K562 (cell line): ENCODE data around the gene GADD45B. TPM values are rescaled to one million over a fixed set of nuclear protein-coding genes. Genes with fewer than 3 reads are reported as not detected.
A peak's percentile ranks its signal among the peaks of the same experiment; 100 is the strongest.

Source experiments
- CREB5 ChIP-seq: fragments of 250-450 bp; sonication (Bioruptor Pico); IDR thresholded peaks from 2 replicates; pipeline ENCODE4 v1.5.0; 2020; ENCODE audit warnings: mild to moderate bottlenecking
- FOXA1 ChIP-seq: fragments of 450-650 bp; IDR thresholded peaks from 2 replicates; pipeline ENCODE4 v1.6.1; 2016; ENCODE audit warnings: mild to moderate bottlenecking, borderline replicate concordance
- GATAD2B ChIP-seq: fragments of 450-650 bp; IDR thresholded peaks from 2 replicates; pipeline ENCODE4 v1.6.1; 2017; ENCODE audit warnings: mild to moderate bottlenecking, borderline replicate concordance
- KAT7 ChIP-seq: sonication (generic); formaldehyde crosslinking; IDR thresholded peaks from 2 replicates; pipeline ENCODE4 v1.8.0; 2022; ENCODE audit warnings: missing genetic modification reagents, mild to moderate bottlenecking, borderline replicate concordance
- MYC ChIP-seq, 2 experiments: fragments of 250-450 bp in 1 of 2; sonication (Bioruptor Pico) in 1 of 2; IDR thresholded peaks; 2 replicates each; pipeline versions ENCODE4 v1.5.1 to v1.6.1; 2012 to 2021; ENCODE audit warnings: low read depth in 2 of 2, borderline replicate concordance in 1 of 2, improper control_type of control experiment in 1 of 2, low read length in 1 of 2, mild to moderate bottlenecking in 1 of 2, moderate library complexity in 1 of 2
- NRF1 ChIP-seq, 2 experiments: fragments of 450-650 bp; IDR thresholded peaks in 1 of 2; conservative IDR thresholded peaks in 1 of 2; 2 replicates each; pipeline ENCODE4 v1.6.1; 2014; ENCODE audit warnings: mild to moderate bottlenecking in 2 of 2
- RCOR1 ChIP-seq, 2 experiments: IDR thresholded peaks; 2 replicates each; pipeline ENCODE4 v1.6.1; 2012; ENCODE audit warnings: low read depth in 2 of 2, low read length in 2 of 2, borderline replicate concordance in 1 of 2, improper control_type of control experiment in 1 of 2
- ZNF318 ChIP-seq, 2 experiments: fragments of 450-650 bp; IDR thresholded peaks; 2 replicates each; pipeline ENCODE4 v1.6.1; 2016; ENCODE audit warnings: mild to moderate bottlenecking in 2 of 2, borderline replicate concordance in 1 of 2, low read depth in 1 of 2, moderate library complexity in 1 of 2
- ZNF655 ChIP-seq: fragments of 250-450 bp; sonication (Bioruptor Pico); IDR thresholded peaks from 2 replicates; pipeline ENCODE4 v1.5.0; 2021
- ZNF764 ChIP-seq: fragments of 250-450 bp; sonication (Bioruptor Pico); IDR thresholded peaks from 2 replicates; pipeline ENCODE4 v1.4.0; 2020; ENCODE audit warnings: low read depth, mild to moderate bottlenecking, moderate library complexity
- polyA plus RNA-seq, 8 experiments: library from polyadenylated mRNA; depleted of rRNA in 4 of 8; stranded (reverse) in 5 of 8; unstranded in 3 of 8; fragments of >200 nt; fragmentation: Nextera tagmentation in 2 of 8; fragmentation: Illumina TruSeq in 1 of 8; extraction: Ambion mirVana in 2 of 8; extraction: Trizol in 1 of 8; gene quantifications; 2 replicates each; pipeline versions ENCODE4 v1.2.1 to v1.2.3, GENCODE V29; 2011 to 2014; ENCODE audit warnings: inconsistent platforms in 1 of 8, missing spikeins in 1 of 8
- total RNA-seq, 7 experiments: library from RNA; depleted of rRNA in 6 of 7; stranded (reverse); fragments of >200 nt in 6 of 7; fragmentation: Illumina TruSeq in 2 of 7; extraction: Trizol in 2 of 7; gene quantifications; 2 replicates each; pipeline versions ENCODE4 v1.2.1 to v1.2.3, GENCODE V29; 2011 to 2021; ENCODE audit warnings: low replicate concordance in 1 of 7
- TF ChIP-seq, protein P1 (sequence below): fragments of 250-450 bp; sonication (Bioruptor Pico); IDR thresholded peaks from 2 replicates; pipeline ENCODE4 v1.4.0; 2020; ENCODE audit warnings: mild to moderate bottlenecking, moderate library complexity

GADD45B gene
- total and polyA plus RNA-seq, 9 of the 15 experiments (the other 6 are each of a cell fraction or from before 2014, with no cell fraction given): 0.06 to 4.1 (median 2.1) TPM

DNA sequence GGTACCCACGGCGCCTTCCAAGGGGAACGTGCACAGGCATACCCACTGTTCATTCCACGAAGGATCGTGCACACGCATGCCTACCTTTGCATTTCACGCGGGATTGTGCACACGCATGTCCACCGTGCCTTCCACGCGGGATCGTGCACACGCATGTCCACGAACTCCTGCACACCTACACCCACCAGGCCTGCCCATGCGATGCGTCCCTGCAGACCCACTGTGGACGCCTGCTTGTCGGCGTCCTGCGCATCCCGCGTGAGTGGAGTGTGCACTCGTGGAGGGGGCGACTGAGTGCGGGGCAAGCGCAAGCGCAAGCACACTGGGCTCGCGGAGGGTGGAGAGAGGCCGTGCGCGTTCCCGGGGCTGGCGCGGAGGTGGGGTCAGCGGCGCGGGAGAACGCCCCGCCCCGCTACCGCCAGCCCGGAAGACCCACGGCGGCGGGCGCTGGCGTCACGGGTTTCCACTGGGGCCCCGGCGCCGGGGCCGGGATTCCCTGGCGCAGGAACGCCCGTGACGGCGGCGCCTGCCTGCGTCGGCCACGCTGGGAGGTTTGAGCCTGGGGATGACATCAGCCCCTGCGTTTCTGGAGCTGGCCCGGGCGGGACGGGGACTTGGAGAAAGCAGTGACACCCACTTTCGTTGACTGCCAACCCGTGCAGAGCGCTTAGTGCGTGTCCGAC, 18.7 kb downstream of the GADD45B start (continued):
- TF ChIP-seq ZNF318 (IDR thresholded peaks at IDR 0.05; ENCODE audit: borderline replicate concordance in 1 of 2, low read depth in 1 of 2): no peak
- no peak for TF ChIP-seq FOXA1
- TF ChIP-seq ZNF655 (CRISPR knock-in tag): no peak
- TF ChIP-seq GATAD2B: peak; percentile 90; the same call in 1 of the 2 replicates
- peak; percentile 86 to 88 for TF ChIP-seq NRF1 (conservative IDR thresholded peaks at IDR 0.05 in 1 of 2, IDR thresholded peaks at IDR 0.05 in 1 of 2)
- no peak for TF ChIP-seq ZNF764 (CRISPR knock-in tag)
- TF ChIP-seq KAT7 (CRISPR knock-in tag): 0 out of 2 replicates have a peak, but pooled peaks have one; percentile 33
- no peak for TF ChIP-seq MYC (IDR thresholded peaks at IDR 0.05; ENCODE audit: low read depth, low read length)
- no peak for TF ChIP-seq MYC (CRISPR knock-in tag; IDR thresholded peaks at IDR 0.05; ENCODE audit: borderline replicate concordance, low read depth)
- TF ChIP-seq CREB5: no peak
- TF ChIP-seq RCOR1 (IDR thresholded peaks at IDR 0.05; ENCODE audit: borderline replicate concordance in 1 of 2, low read depth in 2 of 2, low read length in 2 of 2): no peak
- TF ChIP-seq, protein P1, sequence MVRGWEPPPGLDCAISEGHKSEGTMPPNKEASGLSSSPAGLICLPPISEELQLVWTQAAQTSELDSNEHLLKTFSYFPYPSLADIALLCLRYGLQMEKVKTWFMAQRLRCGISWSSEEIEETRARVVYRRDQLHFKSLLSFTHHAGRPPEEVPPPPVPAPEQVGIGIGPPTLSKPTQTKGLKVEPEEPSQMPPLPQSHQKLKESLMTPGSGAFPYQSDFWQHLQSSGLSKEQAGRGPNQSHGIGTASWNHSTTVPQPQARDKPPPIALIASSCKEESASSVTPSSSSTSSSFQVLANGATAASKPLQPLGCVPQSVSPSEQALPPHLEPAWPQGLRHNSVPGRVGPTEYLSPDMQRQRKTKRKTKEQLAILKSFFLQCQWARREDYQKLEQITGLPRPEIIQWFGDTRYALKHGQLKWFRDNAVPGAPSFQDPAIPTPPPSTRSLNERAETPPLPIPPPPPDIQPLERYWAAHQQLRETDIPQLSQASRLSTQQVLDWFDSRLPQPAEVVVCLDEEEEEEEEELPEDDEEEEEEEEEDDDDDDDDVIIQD (CRISPR knock-in tag): no peak
